GM21360 (cell line): Measurements from ENCODE around the gene SLC38A3.
"Not testable (repeated sequence)": the region's sequence is repeated elsewhere in the genome, so short reads cannot be mapped to it uniquely, and the experiment has no call there.

ENCODE experiments used
- ATAC-seq: cut with Tn5 transposase; IDR thresholded peaks from one replicate; pipeline ENCODE4 v1.9.1; 2021; ENCODE audit warnings: mild to moderate bottlenecking, moderate library complexity; ENCODE audit not compliant: unreplicated experiment

The SLC38A3 gene

GRCh38 chr3:50229490-50229889 lies 24.4 kb downstream of the SLC38A3 start:
- no peak for ATAC-seq

GRCh38 chr3:50230104-50230793 lies 25.2 kb downstream of the SLC38A3 start:
- no peak for ATAC-seq

GRCh38 chr3:50230794-50231125 lies 25.7 kb downstream of the SLC38A3 start:
- no peak for ATAC-seq

- no peak for ATAC-seq
Observed at GRCh38 chr3:50231581-50231980, 26.5 kb downstream of the SLC38A3 start.

- ATAC-seq: no peak
Observed at GRCh38 chr3:50232303-50232702, 27.2 kb downstream of the SLC38A3 start.

GRCh38 chr3:50233176-50233575 lies 28.1 kb downstream of the SLC38A3 start:
- ATAC-seq: no peak

GRCh38 chr3:50235716-50236483 lies 30.8 kb downstream of the SLC38A3 start, which contains the start of gene GNAI2:
Gene GNAI2 (plus strand): TSS chr3:50236204. CDS start chr3:50236336, 132 bp downstream.
- ATAC-seq: peak; percentile 87

- no peak for ATAC-seq
Observed at GRCh38 chr3:50236484-50237132, 31.5 kb downstream of the SLC38A3 start.

- no peak for ATAC-seq
Observed at GRCh38 chr3:50237133-50237651, 32.1 kb downstream of the SLC38A3 start.

GRCh38 chr3:50237754-50238548 lies 32.9 kb downstream of the SLC38A3 start:
- peak; percentile 34 for ATAC-seq

GRCh38 chr3:50238549-50239026 lies 33.5 kb downstream of the SLC38A3 start:
- ATAC-seq: no peak

- no peak for ATAC-seq
Observed at GRCh38 chr3:50239649-50240048, 34.6 kb downstream of the SLC38A3 start.

- no peak for ATAC-seq
Observed at GRCh38 chr3:50241163-50241562, 36.1 kb downstream of the SLC38A3 start.

GRCh38 chr3:50241713-50242380 lies 36.8 kb downstream of the SLC38A3 start:
- ATAC-seq: no peak

GRCh38 chr3:50242381-50242770 lies 37.3 kb downstream of the SLC38A3 start:
- ATAC-seq: no peak

GRCh38 chr3:50242851-50243542 lies 37.9 kb downstream of the SLC38A3 start:
- no peak for ATAC-seq

- ATAC-seq: no peak
Observed at GRCh38 chr3:50243543-50243895, 38.4 kb downstream of the SLC38A3 start.

- ATAC-seq: not testable (repeated sequence)
Observed at GRCh38 chr3:50244813-50245212, 39.7 kb downstream of the SLC38A3 start.

GRCh38 chr3:50245251-50245745 lies 40.2 kb downstream of the SLC38A3 start:
- no peak for ATAC-seq
